PC-9 (cell line): Measurements from ENCODE around the gene ALCAM. TPM values are rescaled to one million over a fixed set of nuclear protein-coding genes. Genes with fewer than 3 reads are reported as not detected.

Experiments used
- BruUV-seq: library from RNA; stranded (reverse); fragments of 400-500 nt; replicated peaks from 2 replicates; lab custom pipeline; 2021; lab: Mats Ljungman, UMichigan
- CTCF ChIA-PET: fragments of 300-600 bp; sonication (Branson Sonifier 250); formaldehyde crosslinking; loops from one replicate; lab custom pipeline; 2022; ENCODE audit warnings: antibody characterized with exemption; lab: Charles Lee
- POLR2A ChIA-PET: fragments of 300-600 bp; sonication (Branson Sonifier 250); formaldehyde crosslinking; loops from one replicate; lab custom pipeline; 2022; ENCODE audit warnings: antibody characterized with exemption; ENCODE audit not compliant: unreplicated experiment; lab: Charles Lee
- DNase-seq, 2 experiments: peaks; one replicate each; pipeline versions ENCODE4 v3.0.0 to v3.0.0-alpha.2; 2015 to 2022; ENCODE audit warnings: mixed read lengths in 1 of 2
- H2AFZ ChIP-seq: fragments of 200-600 bp; sonication (generic); 2 replicates; pipeline ENCODE4 v1.8.1; 2017; ENCODE audit warnings: antibody characterized with exemption
- H3F3A ChIP-seq: fragments of 200-600 bp; sonication (generic); 2 replicates; pipeline ENCODE4 v1.8.1; 2017; ENCODE audit warnings: antibody characterized with exemption, mild to moderate bottlenecking, low read depth; ENCODE audit not compliant: insufficient read depth
- H3K27ac ChIP-seq: fragments of 200-600 bp; sonication (generic); 2 replicates; pipeline ENCODE4 v1.6.1; 2016; ENCODE audit warnings: mixed run types
- H3K27me3 ChIP-seq: fragments of 200-600 bp; sonication (generic); 2 replicates; pipeline ENCODE4 v1.6.1; 2016; ENCODE audit warnings: low read depth, mixed run types; ENCODE audit not compliant: insufficient read depth
- H3K36me3 ChIP-seq: fragments of 200-600 bp; sonication (generic); 2 replicates; pipeline ENCODE4 v1.6.1; 2016; ENCODE audit warnings: low read depth, mixed run types
- H3K4me1 ChIP-seq: fragments of 200-600 bp; sonication (generic); replicated peaks from 2 replicates; pipeline ENCODE4 v1.6.1; 2016; ENCODE audit warnings: mixed run types; ENCODE audit not compliant: insufficient read depth
- H3K4me2 ChIP-seq: fragments of 200-600 bp; sonication (generic); 2 replicates; pipeline ENCODE4 v1.6.1; 2017; ENCODE audit warnings: mixed run types
- H3K4me3 ChIP-seq: fragments of 200-600 bp; sonication (generic); 2 replicates; pipeline ENCODE4 v1.6.1; 2016; ENCODE audit warnings: mixed run types
- H3K79me2 ChIP-seq: fragments of 200-600 bp; sonication (generic); 2 replicates; pipeline ENCODE4 v1.6.1; 2017; ENCODE audit warnings: low read depth, mixed run types
- H3K9me2 ChIP-seq: fragments of 200-600 bp; sonication (generic); 2 replicates; pipeline ENCODE4 v1.8.1; 2017; ENCODE audit warnings: mild to moderate bottlenecking; ENCODE audit not compliant: insufficient read depth
- H3K9me3 ChIP-seq: fragments of 200-600 bp; sonication (generic); 2 replicates; pipeline ENCODE4 v1.8.1; 2016; ENCODE audit warnings: low read depth; ENCODE audit not compliant: insufficient read depth
- H4K20me1 ChIP-seq: fragments of 200-600 bp; sonication (generic); 2 replicates; pipeline ENCODE4 v1.8.1; 2017; ENCODE audit not compliant: insufficient read depth
- EZH2 ChIP-seq: fragments of 200-600 bp; sonication (generic); IDR thresholded peaks from 2 replicates; pipeline ENCODE4 v1.8.0; 2017; ENCODE audit warnings: antibody characterized with exemption, low read depth
- intact Hi-C: fragments of 100-400 bp; cut with micrococcal nuclease; formaldehyde crosslinking; loops from one replicate; pipeline ENCODE4 v1.10.0; 2022; ENCODE audit not compliant: unreplicated experiment
- total RNA-seq: library from RNA; stranded (reverse); gene quantifications from 2 replicates; pipeline ENCODE4 v1.2.3, GENCODE V29; 2021
- TF ChIP-seq, protein P1 (sequence below): fragments of 200-600 bp; sonication (generic); conservative IDR thresholded peaks from 2 replicates; pipeline ENCODE4 v1.6.1; 2017; ENCODE audit warnings: mixed run types, antibody characterized with exemption, mild to moderate bottlenecking, moderate library complexity

ALCAM gene
- total RNA-seq, 1 experiment from 2014 or later = 132 TPM

GRCh38 chr3:105427332-105427731 lies 60.6 kb downstream of the ALCAM start:
- Histone ChIP-seq H3K4me1 (no peaks in the 10 kb centered on the region), H3K27ac (no peak overlapping the region), H4K20me1 (no peaks in the 10 kb centered on the region), H3K9me2 (peaks cover 8% of the 10 kb centered on the region; the same call in 1 of the 2 replicates), H3K9me3 (no peaks in the 10 kb centered on the region), H2AFZ (no peak overlapping the region), H3K27me3 (no peaks in the 10 kb centered on the region), H3F3A (no peaks in the 10 kb centered on the region), H3K4me2 (no peak overlapping the region), H3K79me2 (no peaks in the 10 kb centered on the region), H3K4me3 (no peak overlapping the region), H3K36me3 (no peaks in the 10 kb centered on the region)
- no TSS peak for BruUV-seq
- TF ChIP-seq EZH2 = no peak
- TF ChIP-seq, protein P1, sequence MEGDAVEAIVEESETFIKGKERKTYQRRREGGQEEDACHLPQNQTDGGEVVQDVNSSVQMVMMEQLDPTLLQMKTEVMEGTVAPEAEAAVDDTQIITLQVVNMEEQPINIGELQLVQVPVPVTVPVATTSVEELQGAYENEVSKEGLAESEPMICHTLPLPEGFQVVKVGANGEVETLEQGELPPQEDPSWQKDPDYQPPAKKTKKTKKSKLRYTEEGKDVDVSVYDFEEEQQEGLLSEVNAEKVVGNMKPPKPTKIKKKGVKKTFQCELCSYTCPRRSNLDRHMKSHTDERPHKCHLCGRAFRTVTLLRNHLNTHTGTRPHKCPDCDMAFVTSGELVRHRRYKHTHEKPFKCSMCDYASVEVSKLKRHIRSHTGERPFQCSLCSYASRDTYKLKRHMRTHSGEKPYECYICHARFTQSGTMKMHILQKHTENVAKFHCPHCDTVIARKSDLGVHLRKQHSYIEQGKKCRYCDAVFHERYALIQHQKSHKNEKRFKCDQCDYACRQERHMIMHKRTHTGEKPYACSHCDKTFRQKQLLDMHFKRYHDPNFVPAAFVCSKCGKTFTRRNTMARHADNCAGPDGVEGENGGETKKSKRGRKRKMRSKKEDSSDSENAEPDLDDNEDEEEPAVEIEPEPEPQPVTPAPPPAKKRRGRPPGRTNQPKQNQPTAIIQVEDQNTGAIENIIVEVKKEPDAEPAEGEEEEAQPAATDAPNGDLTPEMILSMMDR = no peak
- DNase-seq = no peak
- intact Hi-C loops = no loop called here
- ChIA-PET POLR2A (no interaction called here), CTCF (no interaction called here)

GRCh38 chr3:105429034-105429762 lies 62.5 kb downstream of the ALCAM start:
- H3K9me2 ChIP-seq = peaks cover 8% of the 10 kb centered on the region; the same call in 1 of the 2 replicates
- H3K36me3 ChIP-seq = no peaks in the 10 kb centered on the region
- CTCF ChIA-PET = no interaction called here
- no peak for TF ChIP-seq EZH2
- TF ChIP-seq, protein P1 = no peak
- no peaks in the 10 kb centered on the region for H3K27me3 ChIP-seq
- no peak overlapping the region for H3K4me2 ChIP-seq
- H3K4me1 ChIP-seq = no peaks in the 10 kb centered on the region
- no peak overlapping the region for H3K4me3 ChIP-seq
- H4K20me1 ChIP-seq = no peaks in the 10 kb centered on the region
- DNase-seq = no peak
- no peak overlapping the region for H2AFZ ChIP-seq
- no peaks in the 10 kb centered on the region for H3K9me3 ChIP-seq
- no TSS peak for BruUV-seq
- intact Hi-C loops = no loop called here
- H3K27ac ChIP-seq = no peak overlapping the region
- no peaks in the 10 kb centered on the region for H3F3A ChIP-seq
- H3K79me2 ChIP-seq = no peaks in the 10 kb centered on the region
- POLR2A ChIA-PET = no interaction called here

- DNase-seq = no peak
- Histone ChIP-seq H3K27ac (no peak overlapping the region), H3K79me2 (no peaks in the 10 kb centered on the region), H3K4me2 (no peak overlapping the region), H3F3A (no peaks in the 10 kb centered on the region), H3K27me3 (no peaks in the 10 kb centered on the region), H2AFZ (no peak overlapping the region), H3K4me3 (no peak overlapping the region), H3K9me2 (0 out of 2 replicates have a peak, but pooled peaks cover 4% of the 10 kb centered on the region), H4K20me1 (no peaks in the 10 kb centered on the region), H3K9me3 (no peaks in the 10 kb centered on the region), H3K36me3 (no peaks in the 10 kb centered on the region), H3K4me1 (no peaks in the 10 kb centered on the region)
- CTCF ChIA-PET = no interaction called here
- POLR2A ChIA-PET = no interaction called here
- TF ChIP-seq, protein P1 = no peak
- TF ChIP-seq EZH2 = no peak
- intact Hi-C loops = no loop called here
- no TSS peak for BruUV-seq
These were observed 63.7 kb downstream of the ALCAM start for GRCh38 chr3:105430455-105430854.
